GM19099 (cell line): ENCODE measurements around the gene PDP2.

Experiments
- POLR2A ChIP-seq: IDR thresholded peaks from 3 replicates; pipeline ENCODE4 v1.6.1; 2011; ENCODE audit warnings: low read depth; ENCODE audit not compliant: insufficient read length; ENCODE audit errors: extremely low read depth

Gene PDP2

DNA sequence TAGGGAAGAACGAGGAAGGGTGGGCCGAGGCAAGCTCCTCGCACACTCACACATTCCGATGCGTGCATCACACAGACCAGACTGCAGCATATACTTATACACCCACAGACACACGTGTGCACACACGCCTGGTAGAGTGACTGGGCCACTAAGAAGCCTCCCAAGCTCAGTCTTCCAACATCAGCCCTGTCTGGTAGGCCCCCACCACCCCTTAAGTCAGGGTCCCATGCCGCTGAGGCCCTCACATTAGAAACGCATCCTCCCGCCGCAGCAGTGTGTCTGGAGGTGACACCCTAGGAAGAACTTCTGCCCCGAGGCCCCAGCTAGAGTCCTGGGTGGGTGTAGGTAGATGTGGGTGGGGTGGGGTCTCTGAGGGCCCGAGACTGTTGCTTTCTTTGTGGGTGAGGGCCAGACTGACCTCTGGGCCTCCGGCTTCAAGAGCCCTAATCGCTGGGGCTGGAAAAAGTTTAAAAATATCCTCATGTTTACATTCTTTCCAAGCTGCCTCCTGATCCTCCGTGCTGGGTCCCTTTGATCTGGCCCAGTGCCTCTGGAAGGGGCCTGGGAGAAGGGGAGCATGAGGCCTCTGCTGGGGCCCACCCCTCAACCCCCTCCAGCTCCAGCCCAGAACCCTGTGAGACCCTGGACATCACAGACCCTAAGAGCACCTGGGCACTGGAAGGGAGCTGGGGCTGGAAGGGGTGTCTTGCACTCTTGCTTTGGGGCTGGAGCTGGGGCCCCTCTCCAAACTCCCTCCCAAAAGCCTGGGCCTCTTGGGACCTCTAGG is 24.7 kb downstream of the PDP2 start:
- no peak for TF ChIP-seq POLR2A

DNA sequence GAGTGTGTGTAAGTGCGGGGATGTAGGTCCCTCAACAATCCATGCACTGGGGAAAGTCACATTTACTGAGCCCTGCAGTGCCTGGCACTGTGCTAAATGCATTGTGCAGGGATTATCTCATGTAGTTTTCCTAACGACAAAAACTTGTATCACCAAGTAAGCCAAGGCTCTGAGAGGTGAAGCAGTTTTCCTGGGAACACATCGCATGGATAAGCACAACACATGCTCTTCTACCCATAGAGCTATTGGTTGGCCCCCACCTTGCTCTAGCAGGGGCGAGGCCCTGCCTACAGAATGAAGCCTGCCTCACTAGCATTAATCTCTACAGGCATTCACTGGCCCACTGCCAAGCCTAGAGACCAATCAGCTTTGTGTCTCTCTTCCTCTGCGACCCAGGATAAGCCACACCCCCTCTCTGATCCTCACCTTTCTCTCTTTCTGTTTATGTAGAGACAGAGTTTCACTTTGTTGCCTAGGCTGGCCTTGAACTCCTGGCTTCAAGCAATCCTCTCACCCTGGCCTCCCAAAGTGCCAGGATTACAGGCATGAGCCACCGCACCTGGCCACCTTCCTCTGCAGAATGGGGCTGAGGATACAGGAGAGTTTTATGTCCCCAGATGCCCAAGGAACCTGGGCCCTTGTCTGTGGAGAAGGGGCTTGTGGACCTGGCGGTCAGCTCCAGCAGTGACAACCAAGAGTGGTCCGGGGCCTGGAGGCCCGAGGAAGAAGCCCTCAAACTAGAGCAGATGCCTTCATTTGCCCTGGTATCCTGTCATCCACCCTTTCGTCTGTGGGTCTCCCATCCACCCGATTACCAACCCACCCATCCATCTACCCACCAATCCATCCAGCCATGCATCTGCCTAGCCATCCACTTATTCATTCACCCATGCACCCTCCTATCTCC is 25.6 kb downstream of the PDP2 start:
- TF ChIP-seq POLR2A, result no peak

DNA sequence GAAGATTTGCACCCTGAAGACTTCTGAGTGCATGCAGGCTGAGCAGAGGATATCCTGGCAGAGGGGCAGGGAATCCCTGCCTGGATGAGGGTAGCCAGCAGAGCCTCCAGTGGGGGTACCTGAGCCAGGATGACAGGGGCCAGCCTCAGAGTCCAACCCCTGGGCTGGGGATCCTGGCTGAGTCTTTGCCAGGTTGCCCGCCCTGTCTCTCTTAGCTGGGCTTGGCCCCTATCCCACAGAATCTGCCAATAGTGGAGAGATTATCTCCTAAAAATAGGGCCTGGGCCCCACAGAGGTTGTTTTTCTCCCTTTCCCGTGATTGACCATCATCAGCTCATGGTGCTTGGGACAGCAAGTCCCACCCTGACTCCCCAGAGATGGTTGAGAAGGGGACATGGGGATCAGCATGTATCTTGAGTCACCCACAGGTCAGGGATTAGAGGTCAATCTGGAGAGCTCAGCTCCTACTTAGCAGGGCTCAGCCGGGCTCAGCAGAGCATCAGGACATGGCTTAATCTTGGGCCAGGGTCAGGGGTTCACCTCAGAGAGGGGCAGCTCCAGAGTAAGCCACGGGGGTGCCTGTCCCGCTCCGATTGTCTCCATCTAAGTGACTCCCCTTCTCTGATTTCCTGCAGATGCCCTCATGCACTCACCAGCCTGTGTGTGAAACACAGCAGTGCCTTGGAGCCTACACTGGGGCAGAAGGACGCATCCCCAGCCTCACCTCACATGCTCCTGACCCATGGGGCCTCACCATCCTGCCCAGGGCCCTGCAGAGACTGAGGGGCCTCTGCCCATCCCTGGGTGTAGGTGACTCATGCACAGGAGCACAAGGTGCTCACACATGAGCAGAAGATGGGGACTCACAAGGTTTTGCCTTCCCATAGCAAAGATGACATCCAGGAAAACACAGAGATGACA is 26.9 kb downstream of the PDP2 start:
- TF ChIP-seq POLR2A, result no peak

DNA sequence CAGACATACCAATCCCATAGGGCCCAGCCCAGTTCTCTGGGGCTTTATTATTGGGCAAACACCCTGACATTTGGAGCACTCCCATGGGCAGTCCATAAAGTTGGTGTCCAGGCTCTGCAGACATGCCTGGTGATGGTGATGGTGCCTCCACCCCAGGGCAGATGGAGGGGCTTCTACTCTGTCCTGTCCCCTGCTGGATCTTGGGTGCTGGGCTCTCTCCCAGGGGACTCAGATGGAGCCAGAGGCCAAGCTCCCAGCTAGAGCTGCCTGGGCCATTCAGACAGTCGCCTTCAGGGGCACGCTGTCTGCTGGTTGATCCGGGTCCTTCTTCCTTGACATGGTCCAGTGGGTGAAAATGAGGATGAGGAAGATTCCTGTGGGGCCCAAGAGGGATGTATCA is 27.8 kb downstream of the PDP2 start:
- TF ChIP-seq POLR2A, result no peak

DNA sequence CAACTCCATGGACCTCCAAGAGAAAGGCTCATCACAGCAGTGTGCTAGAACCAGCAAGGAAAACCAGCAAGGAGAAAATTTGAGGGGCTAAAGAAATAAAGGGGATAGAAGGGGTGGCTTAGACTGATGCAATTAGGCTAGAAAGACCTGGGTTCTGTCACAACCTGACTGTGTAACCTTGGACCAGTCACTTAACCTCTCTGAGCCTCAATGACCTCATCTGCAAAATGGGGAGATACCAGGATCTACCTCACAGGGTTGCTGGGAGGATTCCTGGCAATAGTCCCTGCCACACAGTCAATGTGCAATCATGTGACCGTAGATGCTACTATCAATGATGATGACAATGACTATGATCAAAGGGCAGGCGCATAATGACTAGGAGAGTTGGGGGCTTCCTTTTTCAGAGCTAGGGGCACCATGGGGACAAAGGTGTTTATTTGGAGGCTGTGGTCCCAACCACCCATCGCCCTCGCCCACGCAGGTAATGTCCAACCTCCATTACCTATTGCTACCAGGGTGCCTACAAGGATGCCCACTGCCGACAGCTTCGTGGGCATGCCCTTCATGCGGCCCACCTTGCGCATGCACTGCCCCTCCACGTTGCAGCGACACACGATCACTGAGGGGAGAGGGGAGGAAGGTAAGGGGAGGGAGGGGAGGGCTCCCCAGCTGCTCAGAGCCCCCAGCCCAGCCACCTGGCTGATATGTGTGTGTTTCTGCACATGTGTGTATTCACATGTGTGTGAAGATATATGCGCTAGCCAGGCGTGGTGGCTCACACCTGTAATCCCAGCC is 28.6 kb downstream of the PDP2 start:
- no peak for TF ChIP-seq POLR2A

DNA sequence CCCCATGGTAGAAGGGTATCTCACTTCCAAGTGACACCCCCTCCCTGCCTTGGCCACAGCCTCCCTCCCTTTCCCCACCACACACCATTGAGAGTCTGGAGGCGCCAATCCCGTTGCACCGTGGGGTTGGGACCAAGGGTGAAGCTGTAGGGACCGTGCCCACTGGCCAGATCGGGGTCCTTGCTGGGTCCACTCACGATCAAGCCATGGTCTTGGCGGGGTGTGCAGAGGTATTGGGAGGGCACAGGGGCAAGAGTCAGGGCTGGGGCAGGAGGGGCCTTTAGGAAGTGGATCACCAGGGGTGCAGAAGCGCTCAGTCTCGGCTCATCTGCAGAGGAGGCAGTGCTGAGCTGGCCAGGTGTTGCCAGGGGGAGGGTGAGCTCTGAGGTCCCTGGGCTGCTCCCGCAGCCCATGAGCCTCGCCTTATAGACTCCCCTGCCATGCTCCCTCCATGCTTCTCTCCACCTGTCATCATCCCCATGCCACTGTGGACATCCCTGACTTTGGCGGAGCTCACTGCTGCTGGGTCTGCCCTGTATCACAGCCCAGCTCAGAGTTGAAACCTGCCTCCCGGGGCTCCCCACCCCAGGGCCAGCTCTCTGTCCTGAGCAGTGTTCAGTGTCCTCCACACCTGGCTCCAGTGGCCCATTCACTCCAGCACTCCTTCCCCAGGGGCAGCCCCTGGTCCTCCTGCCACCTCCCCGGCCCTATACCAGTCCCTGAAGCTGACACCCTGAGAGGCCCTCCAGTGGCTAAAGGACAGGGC is 30.0 kb downstream of the PDP2 start:
- TF ChIP-seq POLR2A, result no peak

DNA sequence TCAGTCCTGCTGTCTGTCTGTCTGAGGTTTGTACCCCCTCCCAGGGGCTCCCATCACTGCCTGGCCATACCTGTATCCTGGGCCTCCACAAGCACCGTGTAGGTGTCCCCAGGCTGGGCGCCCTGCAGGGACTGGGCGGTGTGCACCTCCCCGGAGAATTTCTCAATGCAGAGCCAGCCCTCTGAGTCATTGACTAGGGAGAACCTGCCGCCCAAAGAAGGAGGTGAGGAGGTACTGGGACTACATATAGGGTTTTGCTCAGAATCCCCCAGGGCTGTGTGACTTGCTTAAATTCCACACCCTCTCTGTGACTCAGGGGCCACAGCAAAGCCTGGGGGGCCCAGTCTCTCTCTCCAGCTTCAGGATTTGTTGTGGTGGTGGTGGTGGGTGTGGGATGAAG is 30.8 kb downstream of the PDP2 start:
- no peak for TF ChIP-seq POLR2A

DNA sequence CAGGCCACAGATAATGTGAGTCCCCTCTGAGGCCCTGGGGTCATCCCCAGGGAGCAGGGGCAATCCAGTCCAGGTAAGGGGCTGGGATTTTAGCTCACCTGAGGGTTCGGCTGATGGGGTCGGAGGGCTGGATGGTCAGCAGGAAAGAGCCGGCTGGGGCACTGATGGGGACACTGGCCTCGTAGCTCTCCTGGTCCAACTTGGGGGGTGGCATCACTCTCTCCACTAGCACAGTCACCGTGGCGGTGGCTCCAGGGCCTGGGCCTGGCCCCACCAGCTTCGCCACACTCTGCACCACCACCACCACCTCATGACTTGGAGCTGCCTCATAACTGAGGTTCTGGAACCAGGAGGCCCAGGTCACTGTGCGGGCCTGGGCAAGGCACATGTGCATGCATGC is 31.5 kb downstream of the PDP2 start:
- TF ChIP-seq POLR2A, result no peak

DNA sequence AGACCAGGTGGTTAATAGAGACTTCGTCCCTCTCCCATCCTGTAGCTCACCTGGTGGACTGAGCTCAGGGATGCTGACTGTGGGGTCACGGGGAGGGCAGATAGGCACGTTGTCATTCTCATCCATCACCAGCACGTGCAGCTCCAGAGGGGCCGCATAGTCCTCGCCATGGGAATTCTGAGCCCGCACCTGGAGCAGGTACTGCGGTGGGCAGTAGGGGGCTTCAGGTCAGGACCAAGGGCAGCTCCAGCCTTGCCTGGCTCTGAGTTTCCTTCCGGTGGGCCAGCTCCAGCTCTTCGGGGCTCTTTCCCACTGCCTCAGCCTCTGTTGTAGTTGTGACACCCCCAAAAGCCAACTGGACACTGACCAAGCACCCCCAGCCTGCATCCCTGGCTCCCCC is 32.8 kb downstream of the PDP2 start:
- TF ChIP-seq POLR2A, result no peak

DNA sequence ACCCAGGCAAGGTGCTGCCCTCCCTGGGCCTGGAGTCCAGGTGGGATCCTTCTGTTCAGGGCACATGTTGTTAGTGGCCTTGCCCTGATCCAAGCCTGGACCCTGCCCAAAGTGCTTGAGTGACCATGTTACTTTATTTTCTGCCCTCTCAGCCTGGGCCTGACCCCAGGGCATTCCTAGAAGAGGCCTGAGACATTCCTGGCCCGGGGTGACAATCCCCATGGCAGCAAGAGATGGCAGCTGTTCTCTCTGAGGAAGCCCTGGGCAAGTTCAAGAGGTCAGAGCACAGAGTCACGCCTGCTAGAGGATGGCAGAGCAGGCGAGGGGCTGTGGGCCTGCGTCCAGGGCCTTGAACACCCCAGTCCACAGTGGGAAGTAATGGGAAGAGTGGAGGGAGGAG is 33.4 kb downstream of the PDP2 start:
- no peak for TF ChIP-seq POLR2A

DNA sequence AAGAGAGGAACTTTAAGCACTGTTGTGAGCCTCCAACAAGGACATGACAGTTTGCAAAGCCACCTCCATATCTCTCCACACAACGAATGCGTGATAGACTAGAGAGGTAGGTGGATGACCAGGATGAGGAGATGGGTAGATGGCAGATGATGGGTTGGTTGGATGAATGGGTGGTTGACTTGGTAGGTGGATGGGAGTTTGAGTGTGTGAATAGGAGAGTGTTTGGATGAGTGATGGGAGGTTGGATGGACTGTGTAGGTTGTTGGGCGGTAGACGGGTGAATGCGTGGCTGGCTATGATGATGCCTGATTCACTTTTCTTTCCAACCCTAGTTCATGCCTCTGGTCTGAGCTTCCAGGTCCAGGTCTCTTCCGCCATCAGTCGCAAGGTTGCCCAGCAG is 34.2 kb downstream of the PDP2 start:
- TF ChIP-seq POLR2A, result no peak

DNA sequence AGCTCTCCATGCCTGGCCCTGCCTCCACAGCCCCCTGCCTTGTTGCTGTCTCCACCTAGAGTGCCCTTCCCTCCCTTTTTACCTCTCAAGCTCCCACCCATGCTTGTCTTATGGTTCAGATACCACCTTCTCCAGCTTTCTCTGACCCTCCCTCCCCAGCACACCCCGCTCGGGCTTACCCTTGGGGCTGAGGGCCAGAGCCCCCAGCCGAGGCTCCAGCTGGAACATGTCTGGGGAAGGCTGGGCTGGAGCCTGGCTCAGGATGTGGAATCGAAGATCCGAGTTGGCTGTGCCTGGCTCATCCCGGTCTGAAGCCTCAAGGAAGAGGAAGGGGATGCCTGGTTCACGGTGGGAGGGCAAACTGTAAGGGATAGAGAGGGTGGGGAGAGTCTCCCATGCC is 34.7 kb downstream of the PDP2 start:
- TF ChIP-seq POLR2A, result no peak

DNA sequence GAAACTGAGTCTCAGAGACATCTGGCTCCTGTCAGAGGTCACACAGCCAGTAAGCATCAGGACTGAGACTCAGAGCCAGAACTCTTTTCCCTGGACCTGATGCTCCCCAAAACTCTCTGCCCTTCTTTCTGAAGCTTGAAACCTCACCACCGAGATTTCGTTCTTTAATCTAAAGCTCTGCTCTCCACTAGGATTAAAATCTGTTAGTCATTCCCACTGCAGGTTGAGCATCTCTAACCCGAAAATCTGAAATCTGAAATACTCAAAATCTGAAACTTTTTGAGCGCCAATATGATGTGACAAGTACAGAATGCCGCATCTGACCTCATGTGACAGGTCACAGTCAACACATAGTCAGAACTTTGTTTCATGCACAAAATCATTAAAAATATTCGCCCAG is 36.2 kb downstream of the PDP2 start:
- no peak for TF ChIP-seq POLR2A

DNA sequence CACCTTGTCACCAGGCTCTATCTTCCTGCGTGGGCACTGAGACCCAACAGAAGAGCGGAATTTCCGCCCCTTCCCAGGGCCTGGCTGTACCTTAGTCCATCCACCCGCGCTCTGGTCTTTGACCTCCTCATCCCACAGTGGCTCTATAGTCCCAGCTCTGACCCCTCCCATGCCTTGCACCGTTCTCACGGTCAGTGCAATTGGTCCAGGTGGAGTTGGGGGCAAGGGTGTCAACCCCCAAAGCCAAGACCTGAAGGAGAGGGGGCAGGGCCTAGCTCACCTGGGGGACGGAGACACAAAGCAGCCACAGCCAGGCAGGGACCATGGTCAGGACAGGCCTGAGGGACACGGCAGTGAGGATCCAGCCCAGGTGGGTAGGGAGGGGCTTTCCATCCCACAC is 37.4 kb downstream of the PDP2 start:
- TF ChIP-seq POLR2A, result no peak
